Nephron (organoid): ENCODE data around the gene SPATC1L.
"Not testable (repeated sequence)": the region's sequence is repeated elsewhere in the genome, so short reads cannot be mapped to it uniquely, and the experiment has no call there.

Experiments
- H3K27ac Mint-ChIP-seq, 3 experiments: 2 replicates each; pipeline ENCODE4 v1.8.0; 2020; ENCODE audit warnings: mixed read lengths in 3 of 3, mild to moderate bottlenecking in 2 of 3, moderate library complexity in 1 of 3
- H3K27me3 Mint-ChIP-seq: 2 replicates; pipeline ENCODE4 v1.8.0; 2021; ENCODE audit warnings: low read depth, mild to moderate bottlenecking, moderate library complexity, mixed read lengths
- H3K36me3 Mint-ChIP-seq: 2 replicates; pipeline ENCODE4 v1.8.0; 2020; ENCODE audit warnings: low read depth, mixed read lengths
- H3K4me1 Mint-ChIP-seq: 2 replicates; pipeline ENCODE4 v1.8.0; 2020; ENCODE audit warnings: mixed read lengths
- H3K4me3 Mint-ChIP-seq, 3 experiments: 2 replicates each; pipeline ENCODE4 v1.8.0; 2020; ENCODE audit warnings: mild to moderate bottlenecking in 3 of 3, mixed read lengths in 3 of 3, moderate library complexity in 2 of 3
- H3K9me3 Mint-ChIP-seq: 2 replicates; pipeline ENCODE4 v1.8.0; 2020; ENCODE audit warnings: mixed read lengths
- TF ChIP-seq, protein P1 (sequence below), 3 experiments: fragments of 200-600 bp; sonication (generic); IDR thresholded peaks; one replicate each; pipeline ENCODE4 v1.5.0; 2021; ENCODE audit warnings: antibody characterized with exemption in 3 of 3; ENCODE audit not compliant: unreplicated experiment in 3 of 3

SPATC1L gene

DNA sequence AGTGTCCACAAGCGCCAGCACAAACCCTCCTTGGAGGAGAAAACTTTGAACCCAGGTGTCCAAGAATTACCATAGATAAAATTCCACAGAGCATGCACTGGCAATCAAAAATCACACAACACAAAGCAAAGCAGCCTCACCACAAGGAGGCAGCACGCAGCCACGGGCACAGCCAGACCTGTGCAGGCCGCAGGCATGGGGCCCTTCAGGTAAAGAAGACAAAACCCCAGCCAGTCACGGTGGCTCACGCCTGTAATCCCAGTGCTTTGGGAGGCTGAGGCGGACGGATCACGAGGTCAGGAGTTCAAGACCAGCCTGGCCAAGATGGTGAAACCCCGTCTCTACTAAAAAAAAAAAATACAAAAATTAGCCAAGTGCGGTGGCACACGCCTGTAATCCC, 36.8 kb downstream of the SPATC1L start:
- not testable (repeated sequence) for H3K4me3 Mint-ChIP-seq, H3K36me3 Mint-ChIP-seq, H3K27ac Mint-ChIP-seq, H3K9me3 Mint-ChIP-seq
- Mint-ChIP-seq H3K4me1 (peaks cover 30% of the 10 kb centered on the region), H3K27me3 (peaks cover 10% of the 10 kb centered on the region)
- TF ChIP-seq, protein P1, sequence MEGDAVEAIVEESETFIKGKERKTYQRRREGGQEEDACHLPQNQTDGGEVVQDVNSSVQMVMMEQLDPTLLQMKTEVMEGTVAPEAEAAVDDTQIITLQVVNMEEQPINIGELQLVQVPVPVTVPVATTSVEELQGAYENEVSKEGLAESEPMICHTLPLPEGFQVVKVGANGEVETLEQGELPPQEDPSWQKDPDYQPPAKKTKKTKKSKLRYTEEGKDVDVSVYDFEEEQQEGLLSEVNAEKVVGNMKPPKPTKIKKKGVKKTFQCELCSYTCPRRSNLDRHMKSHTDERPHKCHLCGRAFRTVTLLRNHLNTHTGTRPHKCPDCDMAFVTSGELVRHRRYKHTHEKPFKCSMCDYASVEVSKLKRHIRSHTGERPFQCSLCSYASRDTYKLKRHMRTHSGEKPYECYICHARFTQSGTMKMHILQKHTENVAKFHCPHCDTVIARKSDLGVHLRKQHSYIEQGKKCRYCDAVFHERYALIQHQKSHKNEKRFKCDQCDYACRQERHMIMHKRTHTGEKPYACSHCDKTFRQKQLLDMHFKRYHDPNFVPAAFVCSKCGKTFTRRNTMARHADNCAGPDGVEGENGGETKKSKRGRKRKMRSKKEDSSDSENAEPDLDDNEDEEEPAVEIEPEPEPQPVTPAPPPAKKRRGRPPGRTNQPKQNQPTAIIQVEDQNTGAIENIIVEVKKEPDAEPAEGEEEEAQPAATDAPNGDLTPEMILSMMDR (IDR thresholded peaks at IDR 0.05; ENCODE audit: unreplicated experiment in 3 of 3): peak in 1 of 3 experiments; percentile 42

DNA sequence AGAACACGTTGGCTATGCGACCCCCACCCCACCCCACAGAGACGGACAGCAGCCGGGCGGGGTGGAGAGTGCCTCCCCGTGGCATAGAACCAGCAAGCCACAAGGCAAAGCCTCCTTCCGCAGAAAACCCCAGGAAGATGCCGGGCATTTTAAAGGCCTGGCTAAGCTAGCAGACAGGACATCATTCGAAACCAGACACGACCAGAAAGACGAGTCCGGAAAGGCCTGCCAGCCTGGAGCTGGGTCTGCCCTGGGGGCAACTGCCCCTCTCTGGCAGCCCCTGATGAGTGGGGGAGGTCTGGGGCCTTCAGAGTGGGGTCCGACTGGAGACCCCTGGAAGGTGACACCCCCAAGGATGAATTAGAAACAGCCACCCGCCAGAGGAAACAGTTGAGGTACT, 37.4 kb downstream of the SPATC1L start:
- Mint-ChIP-seq H3K27me3 (peaks cover 16% of the 10 kb centered on the region), H3K27ac (peak overlapping the region in 2 of 3 experiments; percentile 33 to 76), H3K36me3 (no peaks in the 10 kb centered on the region), H3K9me3 (no peaks in the 10 kb centered on the region), H3K4me3 (no peak overlapping the region), H3K4me1 (peaks cover 25% of the 10 kb centered on the region)
- TF ChIP-seq, protein P1 (IDR thresholded peaks at IDR 0.05; ENCODE audit: unreplicated experiment in 3 of 3): no peak

DNA sequence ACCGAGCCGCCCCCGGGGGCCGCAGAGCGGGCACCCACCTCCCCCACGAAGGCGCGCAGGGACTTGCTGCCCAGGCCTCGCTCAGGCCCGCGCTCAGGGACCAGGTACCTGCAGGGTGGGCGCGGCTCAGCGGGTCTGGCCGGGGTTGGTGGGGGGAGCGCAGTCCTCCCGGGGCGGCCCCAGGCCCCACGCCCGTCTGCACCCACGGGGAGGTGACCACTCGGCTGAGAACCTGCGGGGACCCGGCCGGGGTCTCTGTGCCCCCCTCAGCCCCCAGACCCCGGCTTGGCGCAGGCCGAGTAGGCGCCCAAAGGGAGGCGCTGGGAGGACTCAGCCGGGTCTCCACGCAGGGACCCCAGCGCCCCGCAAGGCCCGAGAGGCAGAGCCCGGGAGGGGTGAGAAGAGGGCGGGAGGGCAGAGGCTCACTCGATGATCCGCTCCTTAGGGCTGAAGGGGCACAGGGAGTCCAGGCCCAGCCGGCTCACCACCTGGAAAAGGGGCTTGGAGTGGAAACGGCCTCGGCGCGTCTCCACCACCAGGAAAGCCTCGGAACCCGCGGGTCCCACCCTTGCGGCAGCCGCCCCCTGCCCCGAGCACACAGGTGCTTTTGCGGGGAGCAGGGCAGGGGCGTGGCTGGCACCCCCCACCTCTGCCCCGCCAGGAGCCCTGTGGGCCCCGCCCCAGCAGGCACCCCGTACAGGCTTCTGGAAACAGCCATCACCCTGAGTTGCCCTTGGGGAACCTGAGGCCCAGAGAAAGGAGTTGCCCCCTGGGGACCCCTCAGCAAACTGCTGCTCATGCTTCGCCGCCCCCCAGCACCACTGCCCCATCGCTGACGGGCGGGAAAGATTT, 38.2 kb downstream of the SPATC1L start:
- TF ChIP-seq, protein P1 (IDR thresholded peaks at IDR 0.05; ENCODE audit: unreplicated experiment in 3 of 3): no peak
- H3K27me3 Mint-ChIP-seq: peaks cover 24% of the 10 kb centered on the region
- H3K9me3 Mint-ChIP-seq: no peaks in the 10 kb centered on the region
- H3K4me1 Mint-ChIP-seq: peaks cover 29% of the 10 kb centered on the region
- peaks cover 4% of the 10 kb centered on the region for H3K36me3 Mint-ChIP-seq
- H3K27ac Mint-ChIP-seq: peak overlapping the region in 2 of 3 experiments; percentile 33 to 76
- no peak overlapping the region for H3K4me3 Mint-ChIP-seq

DNA sequence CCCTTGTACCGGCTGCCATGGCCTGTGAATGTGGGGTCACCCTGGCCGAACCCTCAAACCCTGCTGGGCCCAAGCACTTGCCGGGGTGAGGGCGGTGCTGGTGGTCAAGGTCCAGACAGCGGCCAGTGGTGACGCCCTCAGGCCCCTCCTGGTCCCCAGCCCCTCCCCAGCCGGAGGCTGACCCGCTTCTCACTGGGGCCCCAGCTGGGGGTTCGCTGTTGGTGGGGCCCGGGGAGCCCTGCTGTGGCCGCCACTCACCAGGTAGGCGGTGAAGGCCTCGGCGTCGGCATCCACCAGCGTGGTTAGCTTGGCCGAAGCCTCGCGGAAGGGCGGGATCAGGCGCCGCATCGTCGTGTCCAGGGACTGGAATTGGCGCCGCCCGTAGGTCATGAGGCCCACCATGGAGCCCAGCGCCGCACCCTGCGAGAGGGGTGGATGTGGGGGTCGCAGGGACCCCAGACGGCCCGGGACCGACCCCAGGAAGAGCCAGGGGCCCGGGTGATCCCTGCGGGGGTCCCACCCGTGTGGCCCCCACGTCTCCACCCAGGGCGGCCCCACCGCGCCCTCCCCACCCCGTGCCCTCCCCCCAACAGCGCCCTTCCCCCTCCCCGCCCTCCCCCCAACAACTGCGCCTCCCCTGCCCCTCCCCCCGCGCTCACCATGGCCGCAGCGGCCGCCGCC, 39.0 kb downstream of the SPATC1L start:
- H3K36me3 Mint-ChIP-seq: peaks cover 4% of the 10 kb centered on the region
- H3K27ac Mint-ChIP-seq: peak overlapping the region in 2 of 3 experiments; percentile 54 to 85
- peaks cover 35% of the 10 kb centered on the region for H3K4me1 Mint-ChIP-seq
- H3K27me3 Mint-ChIP-seq: peaks cover 32% of the 10 kb centered on the region
- TF ChIP-seq, protein P1 (IDR thresholded peaks at IDR 0.05; ENCODE audit: unreplicated experiment in 3 of 3): no peak
- no peak overlapping the region for H3K4me3 Mint-ChIP-seq
- H3K9me3 Mint-ChIP-seq: no peaks in the 10 kb centered on the region

DNA sequence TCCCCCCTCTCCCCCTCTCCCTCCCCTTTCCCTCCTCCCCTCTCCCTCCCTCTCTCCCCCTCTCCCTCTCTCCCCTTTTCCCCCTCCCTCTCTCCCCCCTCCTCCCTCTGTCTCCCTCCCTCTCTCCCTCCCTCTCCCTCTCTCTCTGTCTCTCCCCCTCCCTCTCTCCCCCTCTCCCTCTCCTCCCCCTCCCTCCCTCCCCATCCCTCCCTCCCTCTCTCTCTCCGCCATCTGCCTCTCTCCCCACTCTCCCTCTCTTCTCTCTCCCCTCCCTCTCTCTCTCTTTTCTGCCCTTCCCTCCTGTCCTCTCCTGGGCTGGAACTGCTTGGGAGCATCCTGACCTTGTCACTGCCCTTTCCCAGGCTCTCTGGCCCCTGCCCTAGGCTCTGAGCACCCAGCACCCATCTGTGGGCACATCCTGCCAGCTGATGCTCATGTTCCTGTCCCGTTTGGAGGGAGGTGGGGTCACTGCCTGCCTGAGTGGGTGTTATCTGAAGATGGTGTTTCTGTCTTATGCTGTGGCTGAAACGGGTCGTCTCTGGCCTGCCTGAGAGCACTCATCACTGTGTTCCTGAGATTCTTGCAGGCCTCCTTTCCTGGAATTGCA, 39.7 kb downstream of the SPATC1L start:
- peaks cover 36% of the 10 kb centered on the region for H3K4me1 Mint-ChIP-seq
- H3K4me3 Mint-ChIP-seq: no peak overlapping the region
- H3K27ac Mint-ChIP-seq: peak overlapping the region; percentile 54 to 85 (median 60)
- H3K27me3 Mint-ChIP-seq: peaks cover 39% of the 10 kb centered on the region
- peaks cover 4% of the 10 kb centered on the region for H3K36me3 Mint-ChIP-seq
- H3K9me3 Mint-ChIP-seq: no peaks in the 10 kb centered on the region
- TF ChIP-seq, protein P1 (IDR thresholded peaks at IDR 0.05; ENCODE audit: unreplicated experiment in 3 of 3): no peak
